OCI-LY1 (cell line): Measurements from ENCODE around the gene MYH14.

Experiments
- H2AFZ ChIP-seq: fragments of 200-600 bp; sonication (generic), shearing (Covaris generic); 2 replicates; pipeline ENCODE4 v1.6.0; 2014; ENCODE audit warnings: antibody characterized with exemption, mild to moderate bottlenecking, low read length
- H3F3A ChIP-seq: fragments of 200-600 bp; sonication (generic), shearing (Covaris generic); 2 replicates; pipeline ENCODE4 v1.6.0; 2014; ENCODE audit warnings: mild to moderate bottlenecking, antibody characterized with exemption, low read length, moderate library complexity; ENCODE audit not compliant: insufficient read depth
- H3K27ac ChIP-seq: fragments of 200-600 bp; sonication (generic); 2 replicates; pipeline ENCODE4 v1.5.1; 2014; ENCODE audit warnings: low read length, mixed run types, mild to moderate bottlenecking, low read depth; ENCODE audit not compliant: poor library complexity, severe bottlenecking
- H3K27me3 ChIP-seq: fragments of 200-600 bp; sonication (generic); 2 replicates; pipeline ENCODE4 v1.6.0; 2014; ENCODE audit warnings: antibody characterized with exemption, mild to moderate bottlenecking, low read length, moderate library complexity; ENCODE audit not compliant: insufficient read depth
- H3K36me3 ChIP-seq: fragments of 200-600 bp; sonication (generic); 2 replicates; pipeline ENCODE4 v1.6.1; 2014; ENCODE audit warnings: mild to moderate bottlenecking, antibody characterized with exemption, low read length, moderate library complexity, mixed read lengths; ENCODE audit not compliant: insufficient read depth
- H3K4me1 ChIP-seq: fragments of 200-600 bp; sonication (generic); 2 replicates; pipeline ENCODE4 v1.5.1; 2014; ENCODE audit warnings: mild to moderate bottlenecking, low read length, moderate library complexity; ENCODE audit not compliant: insufficient read depth, severe bottlenecking
- H3K4me2 ChIP-seq: fragments of 200-600 bp; sonication (generic), shearing (Covaris generic); 2 replicates; pipeline ENCODE4 v1.6.1; 2014; ENCODE audit warnings: low read length
- H3K4me3 ChIP-seq: fragments of 200-600 bp; sonication (generic); 2 replicates; pipeline ENCODE4 v1.5.1; 2014; ENCODE audit warnings: low read length, low read depth, mild to moderate bottlenecking, mixed read lengths; ENCODE audit not compliant: poor library complexity, severe bottlenecking
- H3K79me2 ChIP-seq: fragments of 200-600 bp; shearing (Covaris generic); 2 replicates; pipeline ENCODE4 v1.6.1; 2016; ENCODE audit warnings: mixed run types, low read length, mixed read lengths; ENCODE audit not compliant: insufficient read depth
- H3K9ac ChIP-seq: fragments of 200-600 bp; sonication (generic), shearing (Covaris generic); 2 replicates; pipeline ENCODE4 v1.6.1; 2014; ENCODE audit warnings: mild to moderate bottlenecking, low read length, mixed read lengths
- H3K9me2 ChIP-seq: fragments of 200-600 bp; sonication (generic), shearing (Covaris generic); 2 replicates; pipeline ENCODE4 v1.6.1; 2014; ENCODE audit warnings: low read depth, mild to moderate bottlenecking, low read length, mixed read lengths
- H3K9me3 ChIP-seq: fragments of 200-600 bp; shearing (Covaris generic); 2 replicates; pipeline ENCODE4 v1.6.1; 2014; ENCODE audit warnings: low read length, mixed read lengths
- H4K20me1 ChIP-seq: fragments of 200-600 bp; sonication (generic), shearing (Covaris generic); 2 replicates; pipeline ENCODE4 v1.6.0; 2016; ENCODE audit warnings: mild to moderate bottlenecking, low read length; ENCODE audit not compliant: insufficient read depth
- EZH2 ChIP-seq: fragments of 200-600 bp; sonication (generic), shearing (Covaris generic); IDR thresholded peaks from 2 replicates; pipeline ENCODE4 v1.8.0; 2017; ENCODE audit warnings: borderline replicate concordance, mixed run types, mild to moderate bottlenecking, antibody characterized with exemption, low read length, moderate library complexity, mixed read lengths
- TF ChIP-seq, protein P1 (sequence below): fragments of 200-600 bp; sonication (generic), shearing (Covaris generic); IDR thresholded peaks from 2 replicates; pipeline ENCODE4 v1.5.1; 2017; ENCODE audit warnings: mild to moderate bottlenecking, antibody characterized with exemption, low read length, moderate library complexity, mixed read lengths

The MYH14 gene

DNA sequence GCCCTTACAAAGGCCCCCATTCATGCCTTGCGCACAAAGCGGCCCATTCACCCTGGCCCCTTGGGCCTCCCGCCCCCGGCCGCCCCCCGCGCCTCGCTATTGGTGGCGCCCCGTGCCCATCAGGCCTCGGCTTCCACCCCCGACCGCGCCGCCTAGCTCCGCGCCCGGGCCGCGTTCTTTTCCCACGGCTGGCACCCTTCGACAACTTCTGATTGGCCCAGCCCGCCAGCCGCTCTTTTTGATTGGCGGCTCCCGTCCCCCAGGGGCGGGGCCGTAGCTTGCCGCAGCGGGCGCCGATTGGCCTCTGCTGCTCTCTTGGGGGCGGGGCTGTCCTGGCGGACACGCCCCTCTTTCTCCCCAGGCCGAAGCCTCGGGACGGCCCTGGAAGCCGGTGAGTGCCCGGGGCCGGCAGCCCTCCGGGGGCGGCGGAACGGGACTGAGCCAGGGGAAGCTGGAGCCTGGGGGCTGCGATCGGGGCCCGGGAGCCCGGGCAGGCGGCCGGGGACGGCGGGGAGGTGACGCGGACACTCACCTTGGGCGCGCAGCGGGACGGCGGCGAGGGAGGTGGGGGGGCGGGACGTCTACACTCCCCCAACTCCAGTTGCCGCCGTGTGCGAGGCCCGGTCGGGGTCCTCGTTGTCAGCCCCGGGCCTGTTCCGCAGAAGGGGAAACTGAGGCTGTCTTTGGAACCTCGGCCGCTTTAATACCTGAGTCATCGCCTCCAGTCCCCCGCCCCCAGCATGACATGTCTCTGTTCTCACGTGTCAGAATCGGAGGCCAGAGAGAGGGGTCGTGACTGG is at the start of gene MYH14:
Gene MYH14 (plus strand): TSS at position 342 of the 800 bp plus-strand sequence. CDS start 6,744 bp downstream, outside the sequence.
- H3K27ac ChIP-seq = no peak within 1 kb of the TSS
- H3K36me3 ChIP-seq = no peaks in the 10 kb centered on the region
- H3K4me1 ChIP-seq = no peaks in the 10 kb centered on the region
- H3K4me3 ChIP-seq = no peak within 1 kb of the TSS
- H3K27me3 ChIP-seq = no peaks in the 10 kb centered on the region
- no peaks in the 10 kb centered on the region for H3K79me2 ChIP-seq
- TF ChIP-seq, protein P1, sequence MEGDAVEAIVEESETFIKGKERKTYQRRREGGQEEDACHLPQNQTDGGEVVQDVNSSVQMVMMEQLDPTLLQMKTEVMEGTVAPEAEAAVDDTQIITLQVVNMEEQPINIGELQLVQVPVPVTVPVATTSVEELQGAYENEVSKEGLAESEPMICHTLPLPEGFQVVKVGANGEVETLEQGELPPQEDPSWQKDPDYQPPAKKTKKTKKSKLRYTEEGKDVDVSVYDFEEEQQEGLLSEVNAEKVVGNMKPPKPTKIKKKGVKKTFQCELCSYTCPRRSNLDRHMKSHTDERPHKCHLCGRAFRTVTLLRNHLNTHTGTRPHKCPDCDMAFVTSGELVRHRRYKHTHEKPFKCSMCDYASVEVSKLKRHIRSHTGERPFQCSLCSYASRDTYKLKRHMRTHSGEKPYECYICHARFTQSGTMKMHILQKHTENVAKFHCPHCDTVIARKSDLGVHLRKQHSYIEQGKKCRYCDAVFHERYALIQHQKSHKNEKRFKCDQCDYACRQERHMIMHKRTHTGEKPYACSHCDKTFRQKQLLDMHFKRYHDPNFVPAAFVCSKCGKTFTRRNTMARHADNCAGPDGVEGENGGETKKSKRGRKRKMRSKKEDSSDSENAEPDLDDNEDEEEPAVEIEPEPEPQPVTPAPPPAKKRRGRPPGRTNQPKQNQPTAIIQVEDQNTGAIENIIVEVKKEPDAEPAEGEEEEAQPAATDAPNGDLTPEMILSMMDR = no peak
- TF ChIP-seq EZH2 = no peak
- H4K20me1 ChIP-seq = no peaks in the 10 kb centered on the region
- H3K9me2 ChIP-seq = no peaks in the 10 kb centered on the region
- H3K9me3 ChIP-seq = no peaks in the 10 kb centered on the region
- no peaks in the 10 kb centered on the region for H3F3A ChIP-seq
- no peak within 1 kb of the TSS for H3K9ac ChIP-seq
- H3K4me2 ChIP-seq = no peak within 1 kb of the TSS
- H2AFZ ChIP-seq = no peak within 1 kb of the TSS

DNA sequence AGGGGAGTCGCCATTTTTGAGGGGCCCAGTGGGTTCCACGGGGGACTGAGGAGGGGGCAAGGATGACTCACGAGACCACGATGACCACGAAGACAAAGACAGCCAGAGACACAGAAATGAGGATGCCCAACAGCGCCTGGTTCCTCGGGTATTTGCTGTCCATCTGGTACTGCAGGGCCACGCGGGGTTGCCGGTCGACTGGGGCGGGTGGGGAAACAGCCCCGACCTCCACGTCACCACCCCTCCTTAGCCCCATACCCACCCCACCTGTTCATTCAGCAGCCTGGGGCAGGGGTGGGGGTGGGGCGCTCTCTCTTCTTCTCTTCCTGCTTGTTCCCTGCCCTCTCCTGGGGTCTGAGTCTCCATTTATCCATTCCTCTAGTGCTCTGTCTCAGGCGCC is 48.9 kb upstream of the MYH14 start:
- Histone ChIP-seq H3F3A (no peaks in the 10 kb centered on the region), H2AFZ (no peak overlapping the region), H3K4me2 (no peak overlapping the region), H3K27me3 (0 out of 2 replicates have a peak, but pooled peaks cover 3% of the 10 kb centered on the region), H3K9me3 (0 out of 2 replicates have a peak, but pooled peaks cover 3% of the 10 kb centered on the region), H3K36me3 (no peaks in the 10 kb centered on the region), H3K9ac (no peak overlapping the region), H3K27ac (no peak overlapping the region), H3K4me1 (no peaks in the 10 kb centered on the region), H3K9me2 (no peaks in the 10 kb centered on the region), H3K4me3 (no peak overlapping the region), H4K20me1 (no peaks in the 10 kb centered on the region), H3K79me2 (no peaks in the 10 kb centered on the region)
- TF ChIP-seq, protein P1 = no peak
- no peak for TF ChIP-seq EZH2

DNA sequence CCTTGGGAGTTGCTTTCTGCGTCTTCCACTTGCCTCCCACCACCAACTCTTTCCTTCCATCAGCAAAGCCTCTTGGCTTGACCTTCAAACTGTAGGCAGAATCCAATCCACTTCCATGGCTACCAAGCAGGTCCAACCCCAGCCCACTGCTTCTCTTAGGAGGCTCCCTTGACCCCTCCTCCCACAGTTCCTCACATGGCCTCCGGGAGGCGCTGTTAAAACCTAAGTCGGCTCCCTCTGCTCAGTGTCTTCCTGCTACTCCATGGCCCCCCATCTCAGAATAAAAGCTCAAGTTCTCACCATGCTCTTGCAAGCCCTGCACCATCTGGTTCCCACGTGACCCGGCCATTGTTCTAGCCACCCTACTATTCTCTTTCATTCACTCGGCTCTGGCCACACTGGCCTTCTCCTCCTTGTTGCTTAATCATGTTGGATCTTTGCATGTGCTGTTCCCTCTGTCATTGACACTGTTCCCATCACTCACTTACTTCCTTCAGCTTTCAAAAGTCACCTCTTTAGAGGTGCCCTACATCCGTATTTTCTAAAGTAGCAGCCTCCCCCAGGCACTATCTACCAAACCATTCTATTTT is 47.8 kb upstream of the MYH14 start:
- no peak overlapping the region for H3K9ac ChIP-seq
- no peaks in the 10 kb centered on the region for H3K36me3 ChIP-seq
- no peaks in the 10 kb centered on the region for H3K79me2 ChIP-seq
- no peak overlapping the region for H3K4me2 ChIP-seq
- no peaks in the 10 kb centered on the region for H3K4me1 ChIP-seq
- TF ChIP-seq, protein P1 = 0 out of 2 replicates have a peak, but pooled peaks have one; percentile 15
- no peak for TF ChIP-seq EZH2
- H3F3A ChIP-seq = no peaks in the 10 kb centered on the region
- no peak overlapping the region for H3K4me3 ChIP-seq
- no peaks in the 10 kb centered on the region for H4K20me1 ChIP-seq
- H3K27me3 ChIP-seq = 0 out of 2 replicates have a peak, but pooled peaks cover 3% of the 10 kb centered on the region
- no peaks in the 10 kb centered on the region for H3K9me2 ChIP-seq
- no peak overlapping the region for H3K27ac ChIP-seq
- H3K9me3 ChIP-seq = 0 out of 2 replicates have a peak, but pooled peaks cover 3% of the 10 kb centered on the region
- no peak overlapping the region for H2AFZ ChIP-seq
